Right lobe of liver (tissue), 4 donors: ENCODE results near the gene GATA5.

ENCODE experiments used
- POLR2A ChIP-seq: fragments of 450-650 bp; IDR thresholded peaks from one replicate; pipeline ENCODE4 v1.6.1; 2017; ENCODE audit warnings: antibody characterized with exemption, mild to moderate bottlenecking
- TF ChIP-seq, protein P1 (sequence below), 4 donors: fragments of 200-600 bp in 3 of 4; fragments of 450-650 bp in 1 of 4; IDR thresholded peaks; one replicate each; pipeline versions ENCODE4 v1.5.1 to v1.8.0; 2016 to 2022; ENCODE audit warnings: antibody characterized with exemption in 4 of 4, mild to moderate bottlenecking in 2 of 4
- donor health status: DM: no; HTN: no; CAD: no.
- donor health status: DM: no; HTN: no; CAD: no.
- donor health status: DM: no; HTN: yes; CAD: no.

DNA sequence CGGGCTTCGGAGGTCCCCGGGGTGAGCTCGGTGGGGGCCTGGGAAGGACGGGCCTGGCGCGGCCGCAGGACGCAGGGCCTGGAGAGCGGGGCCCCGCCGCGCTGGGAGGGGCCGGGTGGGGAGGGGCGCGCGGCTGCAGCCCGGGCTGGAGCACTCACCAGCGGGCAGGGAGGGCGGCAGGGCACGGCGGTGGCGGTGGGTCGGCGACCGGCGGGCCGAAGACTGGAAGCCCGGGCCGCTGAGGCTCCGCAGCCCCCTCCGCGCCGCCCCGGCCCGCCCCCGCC is at the start of gene GATA5:
- TF ChIP-seq, protein P1, sequence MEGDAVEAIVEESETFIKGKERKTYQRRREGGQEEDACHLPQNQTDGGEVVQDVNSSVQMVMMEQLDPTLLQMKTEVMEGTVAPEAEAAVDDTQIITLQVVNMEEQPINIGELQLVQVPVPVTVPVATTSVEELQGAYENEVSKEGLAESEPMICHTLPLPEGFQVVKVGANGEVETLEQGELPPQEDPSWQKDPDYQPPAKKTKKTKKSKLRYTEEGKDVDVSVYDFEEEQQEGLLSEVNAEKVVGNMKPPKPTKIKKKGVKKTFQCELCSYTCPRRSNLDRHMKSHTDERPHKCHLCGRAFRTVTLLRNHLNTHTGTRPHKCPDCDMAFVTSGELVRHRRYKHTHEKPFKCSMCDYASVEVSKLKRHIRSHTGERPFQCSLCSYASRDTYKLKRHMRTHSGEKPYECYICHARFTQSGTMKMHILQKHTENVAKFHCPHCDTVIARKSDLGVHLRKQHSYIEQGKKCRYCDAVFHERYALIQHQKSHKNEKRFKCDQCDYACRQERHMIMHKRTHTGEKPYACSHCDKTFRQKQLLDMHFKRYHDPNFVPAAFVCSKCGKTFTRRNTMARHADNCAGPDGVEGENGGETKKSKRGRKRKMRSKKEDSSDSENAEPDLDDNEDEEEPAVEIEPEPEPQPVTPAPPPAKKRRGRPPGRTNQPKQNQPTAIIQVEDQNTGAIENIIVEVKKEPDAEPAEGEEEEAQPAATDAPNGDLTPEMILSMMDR (IDR thresholded peaks at IDR 0.05), result no peak
- no peak for TF ChIP-seq POLR2A
